ENCODE results near the gene LPIN3.
A peak's percentile ranks its signal among the peaks of the same experiment; 100 is the strongest.

Gene LPIN3

GRCh38 chr20:41363601-41364000 lies 23.0 kb downstream of the LPIN3 start:
- H3K23ac ChIP-seq (ENCODE audit: low read length): no peak overlapping the region
- H2BK12ac ChIP-seq (ENCODE audit: low read length): no peak overlapping the region
- no peak overlapping the region for H2BK5ac ChIP-seq (ENCODE audit: low read depth, low read length, poor library complexity)
- H3K4me2 ChIP-seq (ENCODE audit: low read length): no peak overlapping the region
- H3K9ac ChIP-seq (ENCODE audit: low read length): no peak overlapping the region
- no peaks in the 10 kb centered on the region for H3K36me3 ChIP-seq (ENCODE audit: control insufficient read depth in 1 of 2, insufficient read depth in 2 of 2, low read length in 2 of 2)
- no peak overlapping the region for H2BK120ac ChIP-seq (ENCODE audit: insufficient read depth, low read length, poor library complexity)
- no peak overlapping the region for H3K4ac ChIP-seq (ENCODE audit: low read depth, low read length)
- no peak overlapping the region for H4K91ac ChIP-seq (ENCODE audit: low read depth, low read length)
- no CpG with 5 or more reads among the region's 7 CpGs for WGBS (ENCODE audit: extremely low coverage, insufficient coverage, insufficient read length)
- no peaks in the 10 kb centered on the region for H3K9me3 ChIP-seq (ENCODE audit: insufficient read depth, low read depth, low read length)
- no peak overlapping the region for H4K8ac ChIP-seq (ENCODE audit: low read depth, low read length)
- H3K14ac ChIP-seq (ENCODE audit: low read length): no peak overlapping the region
- H4K12ac ChIP-seq (ENCODE audit: low read depth, low read length): no peak overlapping the region
- no peak overlapping the region for H3K18ac ChIP-seq (ENCODE audit: low read length)
- H2AFZ ChIP-seq (ENCODE audit: insufficient read depth, low read length, poor library complexity): no peak overlapping the region
- H3K79me1 ChIP-seq (ENCODE audit: low read length): no peaks in the 10 kb centered on the region
- H2AK5ac ChIP-seq (ENCODE audit: low read length): no peak overlapping the region
- DNase-seq: no peak
- H3K79me2 ChIP-seq (ENCODE audit: control insufficient read depth, insufficient read depth, low read length, poor library complexity): no peaks in the 10 kb centered on the region
- no peak overlapping the region for H3K4me3 ChIP-seq (ENCODE audit: low read depth, low read length)
- peaks cover 33% of the 10 kb centered on the region for H3K27me3 ChIP-seq (ENCODE audit: insufficient read depth, low read length)
- peaks cover 0 to 7% of the 10 kb centered on the region in 2 experiments for H3K4me1 ChIP-seq (ENCODE audit: control insufficient read depth in 1 of 2, insufficient read depth in 2 of 2, low read length in 2 of 2)
- no peak overlapping the region for H3K27ac ChIP-seq (ENCODE audit: low read depth, low read length)

GRCh38 chr20:41364236-41364855 lies 23.7 kb downstream of the LPIN3 start:
- Histone ChIP-seq H2AFZ (ENCODE audit: insufficient read depth, low read length, poor library complexity) (no peak overlapping the region), H4K12ac (ENCODE audit: low read depth, low read length) (no peak overlapping the region), H3K79me1 (ENCODE audit: low read length) (no peaks in the 10 kb centered on the region), H3K18ac (ENCODE audit: low read length) (no peak overlapping the region), H3K14ac (ENCODE audit: low read length) (no peak overlapping the region), H3K27ac (ENCODE audit: low read depth, low read length) (no peak overlapping the region), H3K4me3 (ENCODE audit: low read depth, low read length) (no peak overlapping the region), H3K4me2 (ENCODE audit: low read length) (no peak overlapping the region), H2BK120ac (ENCODE audit: insufficient read depth, low read length, poor library complexity) (no peak overlapping the region), H3K4ac (ENCODE audit: low read depth, low read length) (no peak overlapping the region), H3K79me2 (ENCODE audit: control insufficient read depth, insufficient read depth, low read length, poor library complexity) (no peaks in the 10 kb centered on the region), H2BK12ac (ENCODE audit: low read length) (no peak overlapping the region), H2AK5ac (ENCODE audit: low read length) (no peak overlapping the region), H3K9ac (ENCODE audit: low read length) (no peak overlapping the region), H4K8ac (ENCODE audit: low read depth, low read length) (no peak overlapping the region), H4K91ac (ENCODE audit: low read depth, low read length) (no peak overlapping the region), H3K27me3 (ENCODE audit: insufficient read depth, low read length) (peaks cover 33% of the 10 kb centered on the region), H3K9me3 (ENCODE audit: insufficient read depth, low read depth, low read length) (no peaks in the 10 kb centered on the region), H3K23ac (ENCODE audit: low read length) (no peak overlapping the region), H3K36me3 (ENCODE audit: control insufficient read depth in 1 of 2, insufficient read depth in 2 of 2, low read length in 2 of 2) (no peaks in the 10 kb centered on the region), H2BK5ac (ENCODE audit: low read depth, low read length, poor library complexity) (no peak overlapping the region), H3K4me1 (ENCODE audit: control insufficient read depth in 1 of 2, insufficient read depth in 2 of 2, low read length in 2 of 2) (peaks cover 0 to 7% of the 10 kb centered on the region in 2 experiments)
- WGBS (ENCODE audit: extremely low coverage, insufficient coverage, insufficient read length): no CpG with 5 or more reads among the region's 13 CpGs
- DNase-seq: no peak

GRCh38 chr20:41364967-41365765 lies 24.5 kb downstream of the LPIN3 start:
- H3K18ac ChIP-seq (ENCODE audit: low read length): no peak overlapping the region
- no peaks in the 10 kb centered on the region for H3K79me2 ChIP-seq (ENCODE audit: control insufficient read depth, insufficient read depth, low read length, poor library complexity)
- H3K4me2 ChIP-seq (ENCODE audit: low read length): no peak overlapping the region
- no peak overlapping the region for H3K9ac ChIP-seq (ENCODE audit: low read length)
- no peak overlapping the region for H4K12ac ChIP-seq (ENCODE audit: low read depth, low read length)
- WGBS (ENCODE audit: extremely low coverage, insufficient coverage, insufficient read length): no CpG with 5 or more reads among the region's 19 CpGs
- no peak overlapping the region for H3K14ac ChIP-seq (ENCODE audit: low read length)
- no peak overlapping the region for H3K4me3 ChIP-seq (ENCODE audit: low read depth, low read length)
- H3K23ac ChIP-seq (ENCODE audit: low read length): no peak overlapping the region
- H2BK12ac ChIP-seq (ENCODE audit: low read length): no peak overlapping the region
- no peak overlapping the region for H2AFZ ChIP-seq (ENCODE audit: insufficient read depth, low read length, poor library complexity)
- H2BK120ac ChIP-seq (ENCODE audit: insufficient read depth, low read length, poor library complexity): no peak overlapping the region
- H3K4ac ChIP-seq (ENCODE audit: low read depth, low read length): no peak overlapping the region
- H2AK5ac ChIP-seq (ENCODE audit: low read length): no peak overlapping the region
- no peak for DNase-seq
- no peak overlapping the region for H4K91ac ChIP-seq (ENCODE audit: low read depth, low read length)
- no peak overlapping the region for H2BK5ac ChIP-seq (ENCODE audit: low read depth, low read length, poor library complexity)
- no peak overlapping the region for H3K27ac ChIP-seq (ENCODE audit: low read depth, low read length)
- no peaks in the 10 kb centered on the region for H3K36me3 ChIP-seq (ENCODE audit: control insufficient read depth in 1 of 2, insufficient read depth in 2 of 2, low read length in 2 of 2)
- peaks cover 0 to 7% of the 10 kb centered on the region in 2 experiments for H3K4me1 ChIP-seq (ENCODE audit: control insufficient read depth in 1 of 2, insufficient read depth in 2 of 2, low read length in 2 of 2)
- H3K79me1 ChIP-seq (ENCODE audit: low read length): no peaks in the 10 kb centered on the region
- H4K8ac ChIP-seq (ENCODE audit: low read depth, low read length): no peak overlapping the region
- peaks cover 33% of the 10 kb centered on the region for H3K27me3 ChIP-seq (ENCODE audit: insufficient read depth, low read length)
- H3K9me3 ChIP-seq (ENCODE audit: insufficient read depth, low read depth, low read length): peaks cover 1% of the 10 kb centered on the region

GRCh38 chr20:41365777-41366545 lies 25.3 kb downstream of the LPIN3 start:
- no peak overlapping the region for H3K9ac ChIP-seq (ENCODE audit: low read length)
- no peak overlapping the region for H4K91ac ChIP-seq (ENCODE audit: low read depth, low read length)
- no peak overlapping the region for H4K8ac ChIP-seq (ENCODE audit: low read depth, low read length)
- H3K79me1 ChIP-seq (ENCODE audit: low read length): no peaks in the 10 kb centered on the region
- no CpG with 5 or more reads among the region's 76 CpGs for WGBS (ENCODE audit: extremely low coverage, insufficient coverage, insufficient read length)
- H3K4me2 ChIP-seq (ENCODE audit: low read length): peak overlapping the region; percentile 75
- no peak overlapping the region for H2BK5ac ChIP-seq (ENCODE audit: low read depth, low read length, poor library complexity)
- no peak overlapping the region for H3K27ac ChIP-seq (ENCODE audit: low read depth, low read length)
- H3K9me3 ChIP-seq (ENCODE audit: insufficient read depth, low read depth, low read length): peaks cover 5% of the 10 kb centered on the region
- DNase-seq: peak in 1 of 2 donors; percentile 18
- H3K4me3 ChIP-seq (ENCODE audit: low read depth, low read length): peak overlapping the region; percentile 57
- no peak overlapping the region for H3K23ac ChIP-seq (ENCODE audit: low read length)
- H2BK120ac ChIP-seq (ENCODE audit: insufficient read depth, low read length, poor library complexity): no peak overlapping the region
- H3K4me1 ChIP-seq (ENCODE audit: control insufficient read depth in 1 of 2, insufficient read depth in 2 of 2, low read length in 2 of 2): peaks cover 0 to 7% of the 10 kb centered on the region in 2 experiments
- no peak overlapping the region for H2AFZ ChIP-seq (ENCODE audit: insufficient read depth, low read length, poor library complexity)
- H3K4ac ChIP-seq (ENCODE audit: low read depth, low read length): no peak overlapping the region
- no peaks in the 10 kb centered on the region for H3K36me3 ChIP-seq (ENCODE audit: control insufficient read depth in 1 of 2, insufficient read depth in 2 of 2, low read length in 2 of 2)
- H3K27me3 ChIP-seq (ENCODE audit: insufficient read depth, low read length): peaks cover 33% of the 10 kb centered on the region
- no peak overlapping the region for H3K14ac ChIP-seq (ENCODE audit: low read length)
- H2BK12ac ChIP-seq (ENCODE audit: low read length): no peak overlapping the region
- no peak overlapping the region for H2AK5ac ChIP-seq (ENCODE audit: low read length)
- H3K79me2 ChIP-seq (ENCODE audit: control insufficient read depth, insufficient read depth, low read length, poor library complexity): no peaks in the 10 kb centered on the region
- H4K12ac ChIP-seq (ENCODE audit: low read depth, low read length): no peak overlapping the region
- H3K18ac ChIP-seq (ENCODE audit: low read length): no peak overlapping the region

Measured in trophoblast cell (in vitro differentiated cells and primary cell).